ENCODE data around the gene ASB14.

The ASB14 gene

GRCh38 chr3:57257678-57258077, 34.8 kb downstream of the ASB14 start:
- no peak for DNase-seq

- no peak for DNase-seq
These were observed 35.6 kb downstream of the ASB14 start for GRCh38 chr3:57256844-57257243.

GRCh38 chr3:57252404-57252803, 40.1 kb downstream of the ASB14 start:
- no peak for DNase-seq

GRCh38 chr3:57244946-57245345, 47.5 kb downstream of the ASB14 start:
- DNase-seq = no peak

- no peak for DNase-seq
These were observed 57.6 kb downstream of the ASB14 start for GRCh38 chr3:57234613-57235575.

- no peak for DNase-seq
These were observed 58.7 kb downstream of the ASB14 start for GRCh38 chr3:57233799-57234198.

- DNase-seq = no peak
These were observed 62.5 kb downstream of the ASB14 start for GRCh38 chr3:57230006-57230405.

- no peak for DNase-seq
These were observed 64.3 kb downstream of the ASB14 start for GRCh38 chr3:57227930-57228751.

GRCh38 chr3:57227204-57227929, 65.1 kb downstream of the ASB14 start, which contains the start of gene APPL1:
Gene APPL1 (plus strand): TSS chr3:57227729. CDS start chr3:57227884, 155 bp downstream.
- DNase-seq = peak; percentile 21

GRCh38 chr3:57226176-57226575, 66.3 kb downstream of the ASB14 start:
- DNase-seq = no peak

GRCh38 chr3:57224856-57225255, 67.6 kb downstream of the ASB14 start:
- DNase-seq = no peak

GRCh38 chr3:57221883-57222282, 70.6 kb downstream of the ASB14 start:
- no peak for DNase-seq

Measured in NCI-H2029 treated with DMSO at 0.1 percent for 48 hours (cell line).